GM23338 (cell line): ENCODE results near the gene MPST. TPM values are rescaled to one million over a fixed set of nuclear protein-coding genes. Genes with fewer than 3 reads are reported as not detected.
A peak's percentile ranks its signal among the peaks of the same experiment; 100 is the strongest.

ENCODE experiments used
- ATAC-seq: fragments of 200-7000 bp; cut with Tn5 transposase; 3 replicates; pipeline ENCODE4 v1.9.1; 2020
- DNase-seq: peaks from one replicate; pipeline ENCODE4 v3.0.0-alpha.2; 2015; ENCODE audit warnings: low spot score
- H2AFZ ChIP-seq: fragments of 200-600 bp; sonication (generic); 2 replicates; pipeline ENCODE4 v1.8.0; 2016; ENCODE audit warnings: antibody characterized with exemption, mild to moderate bottlenecking, moderate library complexity
- H3F3A ChIP-seq: fragments of 200-600 bp; sonication (generic); replicated peaks from 2 replicates; pipeline ENCODE4 v1.8.0; 2017; ENCODE audit warnings: antibody characterized with exemption, mixed run types, low read depth
- H3K27ac ChIP-seq: fragments of 200-600 bp; sonication (generic); 2 replicates; pipeline ENCODE4 v1.6.1; 2016; ENCODE audit warnings: low read depth
- H3K27me3 ChIP-seq: fragments of 200-600 bp; sonication (generic); 2 replicates; pipeline ENCODE4 v1.8.0; 2016; ENCODE audit warnings: mild to moderate bottlenecking, mixed run types, moderate library complexity; ENCODE audit not compliant: insufficient read depth
- H3K36me3 ChIP-seq: fragments of 200-600 bp; sonication (generic); 2 replicates; pipeline ENCODE4 v1.8.0; 2016; ENCODE audit warnings: mild to moderate bottlenecking; ENCODE audit not compliant: insufficient read depth
- H3K4me1 ChIP-seq: fragments of 200-600 bp; sonication (generic); 2 replicates; pipeline ENCODE4 v1.8.0; 2016; ENCODE audit warnings: mild to moderate bottlenecking, moderate library complexity; ENCODE audit not compliant: insufficient read depth
- H3K4me2 ChIP-seq: fragments of 200-600 bp; sonication (generic); 2 replicates; pipeline ENCODE4 v1.7.1; 2017; ENCODE audit warnings: mixed run types
- H3K4me3 ChIP-seq: fragments of 200-600 bp; sonication (generic); 2 replicates; pipeline ENCODE4 v1.6.1; 2016; ENCODE audit warnings: mixed run types
- H3K79me2 ChIP-seq: fragments of 200-600 bp; sonication (generic); replicated peaks from 2 replicates; pipeline ENCODE4 v1.8.0; 2017; ENCODE audit warnings: mild to moderate bottlenecking; ENCODE audit not compliant: insufficient read depth
- H3K9me2 ChIP-seq: fragments of 200-600 bp; sonication (generic); 2 replicates; pipeline ENCODE4 v1.8.0; 2017; ENCODE audit not compliant: insufficient read depth
- H4K20me1 ChIP-seq: fragments of 200-600 bp; sonication (generic); replicated peaks from 2 replicates; pipeline ENCODE4 v1.8.0; 2017; ENCODE audit warnings: mild to moderate bottlenecking; ENCODE audit not compliant: insufficient read depth
- H3K27ac Mint-ChIP-seq: 2 replicates; pipeline ENCODE4 v1.8.0; 2020; ENCODE audit warnings: inconsistent platforms, mild to moderate bottlenecking, moderate library complexity, mixed read lengths
- H3K27me3 Mint-ChIP-seq: 3 replicates; pipeline ENCODE4 v1.8.0; 2022; ENCODE audit warnings: low read depth, mild to moderate bottlenecking, moderate library complexity, mixed read lengths, inconsistent platforms; ENCODE audit not compliant: insufficient read depth, poor library complexity
- H3K36me3 Mint-ChIP-seq: 3 replicates; pipeline ENCODE4 v1.8.0; 2021; ENCODE audit warnings: low read depth, mild to moderate bottlenecking, inconsistent platforms, moderate library complexity, mixed read lengths
- H3K4me1 Mint-ChIP-seq: 3 replicates; pipeline ENCODE4 v1.8.0; 2020; ENCODE audit warnings: mild to moderate bottlenecking, inconsistent platforms, mixed read lengths
- H3K4me3 Mint-ChIP-seq: 3 replicates; pipeline ENCODE4 v1.8.0; 2021; ENCODE audit warnings: moderate library complexity, mild to moderate bottlenecking, inconsistent platforms, mixed read lengths
- H3K9me3 Mint-ChIP-seq: 3 replicates; pipeline ENCODE4 v1.8.0; 2020; ENCODE audit warnings: moderate library complexity, mild to moderate bottlenecking, inconsistent platforms, mixed read lengths
- EZH2phosphoT487 ChIP-seq: fragments of 200-600 bp; sonication (generic); IDR thresholded peaks from one replicate; pipeline ENCODE4 v1.8.1; 2018; ENCODE audit warnings: antibody characterized with exemption; ENCODE audit not compliant: unreplicated experiment
- POLR2AphosphoS5 ChIP-seq: IDR thresholded peaks from 2 replicates; pipeline ENCODE4 v1.6.1; 2016; ENCODE audit warnings: antibody characterized with exemption, low read depth
- polyA plus RNA-seq: library from polyadenylated mRNA; unstranded; fragments of >200 nt; fragmentation: Nextera tagmentation; extraction: Ambion mirVana; gene quantifications from 2 replicates; pipeline ENCODE4 v1.2.1, GENCODE V29; 2016
- total RNA-seq: library from RNA; depleted of rRNA; stranded (reverse); fragments of >200 nt; shearing (Covaris generic); gene quantifications from 2 replicates; pipeline ENCODE4 v1.2.3, GENCODE V29; 2014
- TF ChIP-seq, protein P1 (sequence below), 2 experiments: fragments of 200-600 bp in 1 of 2; sonication (generic) in 1 of 2; conservative IDR thresholded peaks; 2 replicates each; pipeline versions ENCODE4 v1.5.1 to v1.6.1; 2016 to 2017; ENCODE audit warnings: antibody characterized with exemption in 2 of 2, low read depth in 2 of 2, mild to moderate bottlenecking in 2 of 2, moderate library complexity in 1 of 2
- TF ChIP-seq, protein P2 (sequence below): fragments of 250-450 bp; sonication (Bioruptor Pico); IDR thresholded peaks from 2 replicates; pipeline ENCODE4 v1.5.0; 2020; ENCODE audit warnings: mild to moderate bottlenecking, moderate library complexity

Gene MPST
- total and polyA plus RNA-seq, 2 experiments from 2014 or later = 86.2 to 158 TPM

DNA sequence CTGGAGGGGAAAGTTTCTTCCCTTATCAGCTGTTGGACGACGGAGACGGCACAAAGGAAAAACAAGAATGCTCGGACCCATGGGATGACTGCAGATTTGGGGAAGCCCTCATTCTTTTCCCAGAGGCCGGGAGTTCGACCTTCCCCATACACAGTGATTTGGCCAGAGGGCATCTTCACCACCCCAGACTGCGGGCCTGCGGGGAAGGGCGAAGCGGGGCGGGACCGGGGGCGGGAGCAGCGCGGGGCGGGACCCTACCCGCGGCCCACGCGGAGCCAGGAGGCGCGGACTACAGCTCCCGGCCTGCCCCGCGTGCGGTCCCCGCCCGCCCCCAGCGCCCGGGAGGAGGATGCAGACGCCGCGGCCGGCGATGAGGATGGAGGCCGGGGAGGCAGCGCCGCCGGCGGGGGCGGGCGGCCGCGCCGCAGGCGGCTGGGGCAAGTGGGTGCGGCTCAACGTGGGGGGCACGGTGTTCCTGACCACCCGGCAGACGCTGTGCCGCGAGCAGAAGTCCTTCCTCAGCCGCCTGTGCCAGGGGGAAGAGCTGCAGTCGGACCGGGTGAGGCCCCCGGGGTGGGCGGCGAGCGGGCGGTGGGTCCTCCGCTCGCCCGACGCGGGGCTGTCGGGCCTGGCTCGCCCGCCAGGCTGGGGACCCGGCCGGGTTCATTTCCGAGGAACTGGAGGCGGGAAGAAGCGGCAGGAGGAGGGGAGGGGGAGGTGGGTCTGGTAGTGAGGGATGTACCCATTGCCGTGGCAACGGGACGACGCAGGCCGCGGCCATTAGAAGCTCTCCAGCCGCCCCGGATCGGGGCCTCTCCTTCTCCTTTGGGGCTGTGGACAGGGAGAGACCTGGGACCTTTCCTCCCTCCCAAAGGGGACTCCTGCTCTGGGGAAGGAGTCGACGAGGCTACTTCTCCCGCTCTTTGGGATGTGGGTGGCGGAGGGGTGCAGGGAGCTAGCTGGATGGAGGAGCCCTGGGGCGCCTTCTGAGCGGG lies 32.1 kb downstream of the MPST start, which contains the start of gene KCTD17:
Gene KCTD17, plus strand, starts transcription at position 352 of the 995 bp plus-strand sequence. Its CDS starts 19 bp downstream, at position 371.
- no peak within 1 kb of the TSS for H3K27ac ChIP-seq
- H3K4me1 ChIP-seq = peaks cover 3% of the 10 kb centered on the region; the same call in 1 of the 2 replicates
- Mint-ChIP-seq H3K4me1 (peaks cover 6% of the 10 kb centered on the region), H3K27ac (no peak within 1 kb of the TSS), H3K9me3 (no peaks in the 10 kb centered on the region), H3K4me3 (peak within 1 kb of the TSS; percentile 81), H3K27me3 (peaks cover 11% of the 10 kb centered on the region), H3K36me3 (peaks cover 5% of the 10 kb centered on the region; the same call in 1 of the 3 replicates)
- no peaks in the 10 kb centered on the region for H3F3A ChIP-seq
- H3K4me2 ChIP-seq = peak within 1 kb of the TSS; percentile 91
- peak within 1 kb of the TSS; percentile 87 for H3K4me3 ChIP-seq
- H4K20me1 ChIP-seq = 0 out of 2 replicates have a peak, but pooled peaks cover 4% of the 10 kb centered on the region
- peaks cover 4% of the 10 kb centered on the region; the same call in 1 of the 2 replicates for H3K27me3 ChIP-seq
- H3K36me3 ChIP-seq = no peaks in the 10 kb centered on the region; the same call in 1 of the 2 replicates
- H3K9me2 ChIP-seq = no peaks in the 10 kb centered on the region
- TF ChIP-seq, protein P1, sequence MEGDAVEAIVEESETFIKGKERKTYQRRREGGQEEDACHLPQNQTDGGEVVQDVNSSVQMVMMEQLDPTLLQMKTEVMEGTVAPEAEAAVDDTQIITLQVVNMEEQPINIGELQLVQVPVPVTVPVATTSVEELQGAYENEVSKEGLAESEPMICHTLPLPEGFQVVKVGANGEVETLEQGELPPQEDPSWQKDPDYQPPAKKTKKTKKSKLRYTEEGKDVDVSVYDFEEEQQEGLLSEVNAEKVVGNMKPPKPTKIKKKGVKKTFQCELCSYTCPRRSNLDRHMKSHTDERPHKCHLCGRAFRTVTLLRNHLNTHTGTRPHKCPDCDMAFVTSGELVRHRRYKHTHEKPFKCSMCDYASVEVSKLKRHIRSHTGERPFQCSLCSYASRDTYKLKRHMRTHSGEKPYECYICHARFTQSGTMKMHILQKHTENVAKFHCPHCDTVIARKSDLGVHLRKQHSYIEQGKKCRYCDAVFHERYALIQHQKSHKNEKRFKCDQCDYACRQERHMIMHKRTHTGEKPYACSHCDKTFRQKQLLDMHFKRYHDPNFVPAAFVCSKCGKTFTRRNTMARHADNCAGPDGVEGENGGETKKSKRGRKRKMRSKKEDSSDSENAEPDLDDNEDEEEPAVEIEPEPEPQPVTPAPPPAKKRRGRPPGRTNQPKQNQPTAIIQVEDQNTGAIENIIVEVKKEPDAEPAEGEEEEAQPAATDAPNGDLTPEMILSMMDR (conservative IDR thresholded peaks at IDR 0.05; ENCODE audit: low read depth in 2 of 2) = no peak
- TF ChIP-seq POLR2AphosphoS5 (peak; percentile 40; the same call in 1 of the 2 replicates), EZH2phosphoT487 (no peak)
- TF ChIP-seq, protein P2, sequence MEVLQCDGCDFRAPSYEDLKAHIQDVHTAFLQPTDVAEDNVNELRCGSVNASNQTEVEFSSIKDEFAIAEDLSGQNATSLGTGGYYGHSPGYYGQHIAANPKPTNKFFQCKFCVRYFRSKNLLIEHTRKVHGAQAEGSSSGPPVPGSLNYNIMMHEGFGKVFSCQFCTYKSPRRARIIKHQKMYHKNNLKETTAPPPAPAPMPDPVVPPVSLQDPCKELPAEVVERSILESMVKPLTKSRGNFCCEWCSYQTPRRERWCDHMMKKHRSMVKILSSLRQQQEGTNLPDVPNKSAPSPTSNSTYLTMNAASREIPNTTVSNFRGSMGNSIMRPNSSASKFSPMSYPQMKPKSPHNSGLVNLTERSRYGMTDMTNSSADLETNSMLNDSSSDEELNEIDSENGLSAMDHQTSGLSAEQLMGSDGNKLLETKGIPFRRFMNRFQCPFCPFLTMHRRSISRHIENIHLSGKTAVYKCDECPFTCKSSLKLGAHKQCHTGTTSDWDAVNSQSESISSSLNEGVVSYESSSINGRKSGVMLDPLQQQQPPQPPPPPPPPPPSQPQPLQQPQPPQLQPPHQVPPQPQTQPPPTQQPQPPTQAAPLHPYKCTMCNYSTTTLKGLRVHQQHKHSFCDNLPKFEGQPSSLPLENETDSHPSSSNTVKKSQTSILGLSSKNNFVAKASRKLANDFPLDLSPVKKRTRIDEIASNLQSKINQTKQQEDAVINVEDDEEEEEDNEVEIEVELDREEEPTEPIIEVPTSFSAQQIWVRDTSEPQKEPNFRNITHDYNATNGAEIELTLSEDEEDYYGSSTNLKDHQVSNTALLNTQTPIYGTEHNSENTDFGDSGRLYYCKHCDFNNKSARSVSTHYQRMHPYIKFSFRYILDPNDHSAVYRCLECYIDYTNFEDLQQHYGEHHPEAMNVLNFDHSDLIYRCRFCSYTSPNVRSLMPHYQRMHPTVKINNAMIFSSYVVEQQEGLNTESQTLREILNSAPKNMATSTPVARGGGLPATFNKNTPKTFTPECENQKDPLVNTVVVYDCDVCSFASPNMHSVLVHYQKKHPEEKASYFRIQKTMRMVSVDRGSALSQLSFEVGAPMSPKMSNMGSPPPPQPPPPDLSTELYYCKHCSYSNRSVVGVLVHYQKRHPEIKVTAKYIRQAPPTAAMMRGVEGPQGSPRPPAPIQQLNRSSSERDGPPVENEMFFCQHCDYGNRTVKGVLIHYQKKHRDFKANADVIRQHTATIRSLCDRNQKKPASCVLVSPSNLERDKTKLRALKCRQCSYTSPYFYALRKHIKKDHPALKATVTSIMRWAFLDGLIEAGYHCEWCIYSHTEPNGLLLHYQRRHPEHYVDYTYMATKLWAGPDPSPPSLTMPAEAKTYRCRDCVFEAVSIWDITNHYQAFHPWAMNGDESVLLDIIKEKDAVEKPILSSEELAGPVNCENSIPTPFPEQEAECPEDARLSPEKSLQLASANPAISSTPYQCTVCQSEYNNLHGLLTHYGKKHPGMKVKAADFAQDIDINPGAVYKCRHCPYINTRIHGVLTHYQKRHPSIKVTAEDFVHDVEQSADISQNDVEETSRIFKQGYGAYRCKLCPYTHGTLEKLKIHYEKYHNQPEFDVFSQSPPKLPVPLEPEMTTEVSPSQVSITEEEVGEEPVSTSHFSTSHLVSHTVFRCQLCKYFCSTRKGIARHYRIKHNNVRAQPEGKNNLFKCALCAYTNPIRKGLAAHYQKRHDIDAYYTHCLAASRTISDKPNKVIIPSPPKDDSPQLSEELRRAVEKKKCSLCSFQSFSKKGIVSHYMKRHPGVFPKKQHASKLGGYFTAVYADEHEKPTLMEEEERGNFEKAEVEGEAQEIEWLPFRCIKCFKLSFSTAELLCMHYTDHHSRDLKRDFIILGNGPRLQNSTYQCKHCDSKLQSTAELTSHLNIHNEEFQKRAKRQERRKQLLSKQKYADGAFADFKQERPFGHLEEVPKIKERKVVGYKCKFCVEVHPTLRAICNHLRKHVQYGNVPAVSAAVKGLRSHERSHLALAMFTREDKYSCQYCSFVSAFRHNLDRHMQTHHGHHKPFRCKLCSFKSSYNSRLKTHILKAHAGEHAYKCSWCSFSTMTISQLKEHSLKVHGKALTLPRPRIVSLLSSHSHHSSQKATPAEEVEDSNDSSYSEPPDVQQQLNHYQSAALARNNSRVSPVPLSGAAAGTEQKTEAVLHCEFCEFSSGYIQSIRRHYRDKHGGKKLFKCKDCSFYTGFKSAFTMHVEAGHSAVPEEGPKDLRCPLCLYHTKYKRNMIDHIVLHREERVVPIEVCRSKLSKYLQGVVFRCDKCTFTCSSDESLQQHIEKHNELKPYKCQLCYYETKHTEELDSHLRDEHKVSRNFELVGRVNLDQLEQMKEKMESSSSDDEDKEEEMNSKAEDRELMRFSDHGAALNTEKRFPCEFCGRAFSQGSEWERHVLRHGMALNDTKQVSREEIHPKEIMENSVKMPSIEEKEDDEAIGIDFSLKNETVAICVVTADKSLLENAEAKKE (CRISPR knock-in tag) = no peak
- no peaks in the 10 kb centered on the region for H3K79me2 ChIP-seq
- DNase-seq (peak; percentile 79), ATAC-seq (peak; percentile 95)
- peak within 1 kb of the TSS; percentile 78; the same call in 1 of the 2 replicates for H2AFZ ChIP-seq
